CD4-positive, alpha-beta T cell (primary cell): ENCODE data around the gene ATP8A2. TPM values are rescaled to one million over a fixed set of nuclear protein-coding genes. Genes with fewer than 3 reads are reported as not detected.

ENCODE experiments used
- ATAC-seq: fragments of 200-7000 bp; cut with Tn5 transposase; one replicate; pipeline ENCODE4 v1.10.0; 2022; ENCODE audit warnings: mild to moderate bottlenecking; ENCODE audit not compliant: poor library complexity
- CTCF ChIA-PET: fragments of 350-600 bp; sonication (Branson Sonifier 250); formaldehyde crosslinking; loops from one replicate; lab custom pipeline; 2021; ENCODE audit warnings: antibody characterized with exemption, inconsistent platforms; lab: Charles Lee
- POLR2A ChIA-PET: fragments of 350-600 bp; sonication (Branson Sonifier 250); formaldehyde crosslinking; loops from one replicate; lab custom pipeline; 2021; ENCODE audit warnings: antibody characterized with exemption, inconsistent platforms; lab: Charles Lee
- DNase-seq, 14 experiments: peaks; one replicate each; pipeline ENCODE4 v3.0.0-alpha.2; 2013 to 2020; ENCODE audit warnings: mixed read lengths in 2 of 14
- H3K27ac ChIP-seq, 2 donors: one replicate each; pipeline versions ENCODE4 v1.5.1 to v1.7.0; 2013; ENCODE audit warnings: low read length in 2 of 2, low read depth in 1 of 2, mild to moderate bottlenecking in 1 of 2
- H3K27me3 ChIP-seq, 2 experiments: 1 replicate in 1 of 2; 2 replicates in 1 of 2; pipeline versions ENCODE4 v1.6.1 to v1.7.0; 2013; ENCODE audit warnings: low read length in 2 of 2, control low read depth in 1 of 2, mild to moderate bottlenecking in 1 of 2, moderate library complexity in 1 of 2; ENCODE audit not compliant: insufficient read depth in 2 of 2, control insufficient read depth in 1 of 2
- H3K36me3 ChIP-seq: one replicate; pipeline ENCODE4 v1.6.1; 2013; ENCODE audit warnings: low read length, control low read depth; ENCODE audit not compliant: insufficient read depth
- H3K4me1 ChIP-seq: one replicate; pipeline ENCODE4 v1.6.1; 2013; ENCODE audit warnings: low read length, control low read depth; ENCODE audit not compliant: insufficient read depth
- H3K4me3 ChIP-seq: one replicate; pipeline ENCODE4 v1.5.1; 2013; ENCODE audit warnings: mild to moderate bottlenecking, low read length, moderate library complexity
- H3K9me3 ChIP-seq, 2 experiments: 1 replicate in 1 of 2; 2 replicates in 1 of 2; pipeline versions ENCODE4 v1.6.1 to v1.7.0; 2013; ENCODE audit warnings: low read length in 2 of 2, mild to moderate bottlenecking in 2 of 2, control low read depth in 1 of 2, moderate library complexity in 1 of 2; ENCODE audit not compliant: control insufficient read depth in 1 of 2, insufficient read depth in 1 of 2
- H3K27ac Mint-ChIP-seq: one replicate; pipeline ENCODE4 v1.8.0; 2020; ENCODE audit warnings: mixed read lengths
- H3K27me3 Mint-ChIP-seq: one replicate; pipeline ENCODE4 v1.8.0; 2021; ENCODE audit warnings: mixed read lengths
- H3K36me3 Mint-ChIP-seq: one replicate; pipeline ENCODE4 v1.8.0; 2021; ENCODE audit warnings: low read depth, mixed read lengths
- H3K4me1 Mint-ChIP-seq: one replicate; pipeline ENCODE4 v1.8.0; 2021; ENCODE audit warnings: low read depth, mixed read lengths
- H3K4me3 Mint-ChIP-seq: one replicate; pipeline ENCODE4 v1.8.0; 2020; ENCODE audit warnings: mild to moderate bottlenecking, mixed read lengths
- H3K9me3 Mint-ChIP-seq: one replicate; pipeline ENCODE4 v1.8.0; 2020; ENCODE audit warnings: mixed read lengths
- CTCF ChIP-seq: fragments of 200-600 bp; IDR thresholded peaks from one replicate; pipeline ENCODE4 v1.8.0; 2022; ENCODE audit warnings: antibody characterized with exemption, mild to moderate bottlenecking
- intact Hi-C, 2 experiments: fragments of 100-400 bp; cut with DNase I in 1 of 2; cut with micrococcal nuclease in 1 of 2; formaldehyde crosslinking; loops; one replicate each; pipeline versions ENCODE4 v1.15.1 to v1.9.0; 2023 to 2025; cut with DNase I, micrococcal nuclease
- total RNA-seq, 174 experiments: library from RNA in 2 of 174; stranded (reverse) in 2 of 174; gene quantifications; one replicate each; pipeline ENCODE4 v1.2.3 and lab custom pipeline; 2021 to 2026

The ATP8A2 gene
- total RNA-seq, 2 experiments from 2014 or later: 0.22 to 0.36 TPM

- H3K4me1 ChIP-seq: peaks cover 3% of the 10 kb centered on the region
- intact Hi-C loops: no loop called here
- POLR2A ChIA-PET: no interaction called here
- H3K9me3 ChIP-seq: peaks cover 0 to 5% of the 10 kb centered on the region in 2 experiments
- no peaks in the 10 kb centered on the region for H3K27me3 ChIP-seq
- no peaks in the 10 kb centered on the region for H3K9me3 Mint-ChIP-seq
- no peak for TF ChIP-seq CTCF
- CTCF ChIA-PET: no interaction called here
- no peaks in the 10 kb centered on the region for H3K27me3 Mint-ChIP-seq
- no peak overlapping the region for H3K4me3 ChIP-seq
- H3K4me3 Mint-ChIP-seq: no peak overlapping the region
- ATAC-seq: no peak
- no peaks in the 10 kb centered on the region for H3K36me3 ChIP-seq
- no peak overlapping the region for H3K27ac ChIP-seq
- H3K36me3 Mint-ChIP-seq: peaks cover 19% of the 10 kb centered on the region
- H3K27ac Mint-ChIP-seq: no peak overlapping the region
- no peak for DNase-seq
- peaks cover 19% of the 10 kb centered on the region for H3K4me1 Mint-ChIP-seq
Observed at GRCh38 chr13:26021516-26021915, 649.7 kb downstream of the ATP8A2 start.

GRCh38 chr13:26021956-26022355 lies 650.2 kb downstream of the ATP8A2 start:
- no peaks in the 10 kb centered on the region for H3K9me3 Mint-ChIP-seq
- no peak overlapping the region for H3K27ac Mint-ChIP-seq
- no peaks in the 10 kb centered on the region for H3K27me3 ChIP-seq
- no peak overlapping the region for H3K4me3 Mint-ChIP-seq
- peaks cover 19% of the 10 kb centered on the region for H3K36me3 Mint-ChIP-seq
- H3K4me1 Mint-ChIP-seq: peaks cover 15% of the 10 kb centered on the region
- H3K36me3 ChIP-seq: no peaks in the 10 kb centered on the region
- DNase-seq (no peak), ATAC-seq (no peak)
- peaks cover 0 to 5% of the 10 kb centered on the region in 2 experiments for H3K9me3 ChIP-seq
- ChIA-PET CTCF (no interaction called here), POLR2A (no interaction called here)
- H3K4me1 ChIP-seq: peaks cover 3% of the 10 kb centered on the region
- intact Hi-C loops: no loop called here
- H3K27ac ChIP-seq: no peak overlapping the region
- no peak for TF ChIP-seq CTCF
- no peaks in the 10 kb centered on the region for H3K27me3 Mint-ChIP-seq
- no peak overlapping the region for H3K4me3 ChIP-seq

GRCh38 chr13:26022538-26023292 lies 650.9 kb downstream of the ATP8A2 start:
- no peaks in the 10 kb centered on the region for H3K27me3 ChIP-seq
- Mint-ChIP-seq H3K4me1 (peaks cover 7% of the 10 kb centered on the region), H3K27ac (no peak overlapping the region), H3K27me3 (no peaks in the 10 kb centered on the region), H3K4me3 (no peak overlapping the region), H3K36me3 (peaks cover 19% of the 10 kb centered on the region), H3K9me3 (no peaks in the 10 kb centered on the region)
- H3K9me3 ChIP-seq: peaks cover 0 to 5% of the 10 kb centered on the region in 2 experiments
- H3K36me3 ChIP-seq: no peaks in the 10 kb centered on the region
- ChIA-PET POLR2A (no interaction called here), CTCF (no interaction called here)
- no peaks in the 10 kb centered on the region for H3K4me1 ChIP-seq
- DNase-seq: no peak
- intact Hi-C loops: no loop called here
- H3K27ac ChIP-seq: no peak overlapping the region
- no peak for ATAC-seq
- TF ChIP-seq CTCF: no peak
- no peak overlapping the region for H3K4me3 ChIP-seq
